Testis (tissue), 2 donors: ENCODE data around the gene FAM193A.

ENCODE experiments used
- CTCF ChIP-seq, 3 experiments: fragments of 450-650 bp in 2 of 3; fragments of 200-600 bp in 1 of 3; sonication (generic) in 1 of 3; IDR thresholded peaks; one replicate each; pipeline ENCODE4 v1.5.1; 2016 to 2019; ENCODE audit warnings: antibody characterized with exemption in 3 of 3, mild to moderate bottlenecking in 2 of 3, moderate library complexity in 1 of 3
- POLR2A ChIP-seq: fragments of 450-650 bp; IDR thresholded peaks from one replicate; pipeline ENCODE4 v1.6.1; 2017; ENCODE audit warnings: antibody characterized with exemption, mild to moderate bottlenecking, moderate library complexity

GRCh38 chr4:2497324-2497723, 39.1 kb upstream of the FAM193A start:
- no peak for TF ChIP-seq CTCF (IDR thresholded peaks at IDR 0.05)
- TF ChIP-seq POLR2A: no peak
